ENCODE data around the gene TBC1D24. TPM values are rescaled to one million over a fixed set of nuclear protein-coding genes. Genes with fewer than 3 reads are reported as not detected.

The TBC1D24 gene
- polyA plus RNA-seq, 1 donor (not counting 4 experiments of a cell fraction or from before 2014, with no cell fraction given), result 3.0 TPM

GRCh38 chr16:2518823-2519710 lies 44.1 kb downstream of the TBC1D24 start:
- FAIRE-seq, result no peak
- Histone ChIP-seq H3K27ac (ENCODE audit: control insufficient read depth, insufficient read depth, low read length) (no peak overlapping the region), H3K4me1 (ENCODE audit: control insufficient read depth, extremely low read depth, insufficient read depth, low read length) (peaks cover 37% of the 10 kb centered on the region), H3K4me2 (ENCODE audit: control insufficient read depth, extremely low read depth, insufficient read depth, low read depth, low read length) (no peak overlapping the region), H3K27me3 (ENCODE audit: control insufficient read depth, extremely low read depth, insufficient read depth, low read length) (no peaks in the 10 kb centered on the region), H4K20me1 (ENCODE audit: control insufficient read depth, extremely low read depth, insufficient read depth, low read length) (peaks cover 38% of the 10 kb centered on the region), H3K4me3 (ENCODE audit: control insufficient read depth in 2 of 3, extremely low read depth in 1 of 3, insufficient read depth in 2 of 3, low read depth in 1 of 3, low read length in 3 of 3) (no peak overlapping the region), H3K79me2 (ENCODE audit: control insufficient read depth, insufficient read depth, low read length) (peaks cover 67% of the 10 kb centered on the region), H3K36me3 (ENCODE audit: control insufficient read depth in 2 of 2, extremely low read depth in 1 of 2, insufficient read depth in 2 of 2, low read length in 2 of 2) (peaks cover 10 to 22% of the 10 kb centered on the region in 2 experiments), H2AFZ (ENCODE audit: control insufficient read depth, low read length) (no peak overlapping the region), H3K9me1 (ENCODE audit: control insufficient read depth, extremely low read depth, insufficient read depth, low read length) (peaks cover 14% of the 10 kb centered on the region), H3K9ac (ENCODE audit: control insufficient read depth, extremely low read depth, insufficient read depth, low read length) (no peak overlapping the region), H3K9me3 (ENCODE audit: control insufficient read depth, low read depth, low read length) (no peaks in the 10 kb centered on the region)
- TF ChIP-seq CTCF (optimal IDR thresholded peaks at IDR 0.05 in 1 of 3, IDR thresholded peaks at IDR 0.05 in 1 of 3, conservative IDR thresholded peaks at IDR 0.05 in 1 of 3; ENCODE audit: extremely low read depth in 1 of 3, insufficient read depth in 2 of 3, low read length in 3 of 3), result peak in 1 of 3 experiments; percentile 1
- TF ChIP-seq EZH2 (IDR thresholded peaks at IDR 0.05; ENCODE audit: low read length), result no peak
- dilution Hi-C loops (cut with MboI; ENCODE audit: extremely low pct_ligation_motif_present, low sequenced_read_pairs), result no loop called here
- DNase-seq (ENCODE audit: low read depth, low spot score), result no peak

GRCh38 chr16:2519711-2520080 lies 44.8 kb downstream of the TBC1D24 start:
- H3K4me2 ChIP-seq (ENCODE audit: control insufficient read depth, extremely low read depth, insufficient read depth, low read depth, low read length), result peak overlapping the region; percentile 32
- H3K9me3 ChIP-seq (ENCODE audit: control insufficient read depth, low read depth, low read length), result no peaks in the 10 kb centered on the region
- H2AFZ ChIP-seq (ENCODE audit: control insufficient read depth, low read length), result no peak overlapping the region
- H3K9me1 ChIP-seq (ENCODE audit: control insufficient read depth, extremely low read depth, insufficient read depth, low read length), result peaks cover 14% of the 10 kb centered on the region
- DNase-seq (ENCODE audit: low read depth, low spot score) (no peak), FAIRE-seq (no peak)
- H3K4me1 ChIP-seq (ENCODE audit: control insufficient read depth, extremely low read depth, insufficient read depth, low read length), result peaks cover 37% of the 10 kb centered on the region
- TF ChIP-seq CTCF (optimal IDR thresholded peaks at IDR 0.05 in 1 of 3, IDR thresholded peaks at IDR 0.05 in 1 of 3, conservative IDR thresholded peaks at IDR 0.05 in 1 of 3; ENCODE audit: extremely low read depth in 1 of 3, insufficient read depth in 2 of 3, low read length in 3 of 3) (no peak), EZH2 (IDR thresholded peaks at IDR 0.05; ENCODE audit: low read length) (no peak)
- no peaks in the 10 kb centered on the region for H3K27me3 ChIP-seq (ENCODE audit: control insufficient read depth, extremely low read depth, insufficient read depth, low read length)
- H3K9ac ChIP-seq (ENCODE audit: control insufficient read depth, extremely low read depth, insufficient read depth, low read length), result peak overlapping the region; percentile 44
- no peak overlapping the region for H3K4me3 ChIP-seq (ENCODE audit: control insufficient read depth in 2 of 3, extremely low read depth in 1 of 3, insufficient read depth in 2 of 3, low read depth in 1 of 3, low read length in 3 of 3)
- peak overlapping the region; percentile 26 for H3K27ac ChIP-seq (ENCODE audit: control insufficient read depth, insufficient read depth, low read length)
- peaks cover 41% of the 10 kb centered on the region for H4K20me1 ChIP-seq (ENCODE audit: control insufficient read depth, extremely low read depth, insufficient read depth, low read length)
- dilution Hi-C loops (cut with MboI; ENCODE audit: extremely low pct_ligation_motif_present, low sequenced_read_pairs), result no loop called here
- H3K36me3 ChIP-seq (ENCODE audit: control insufficient read depth in 2 of 2, extremely low read depth in 1 of 2, insufficient read depth in 2 of 2, low read length in 2 of 2), result peaks cover 14 to 28% of the 10 kb centered on the region in 2 experiments
- peaks cover 62% of the 10 kb centered on the region for H3K79me2 ChIP-seq (ENCODE audit: control insufficient read depth, insufficient read depth, low read length)
